PFSK-1 (cell line): ENCODE results near the gene CMTM4.

Experiments used
- POLR2AphosphoS5 ChIP-seq: IDR thresholded peaks from 2 replicates; pipeline ENCODE4 v1.6.1; 2012; ENCODE audit warnings: low read depth, mild to moderate bottlenecking, control low read depth, low read length, moderate library complexity
- REST ChIP-seq, 2 experiments: IDR thresholded peaks; 2 replicates each; pipeline versions ENCODE4 v1.6.1 to v1.8.0; 2011 to 2012; ENCODE audit warnings: low read depth in 2 of 2, low read length in 2 of 2, control low read depth in 1 of 2, inconsistent platforms in 1 of 2, mild to moderate bottlenecking in 1 of 2, moderate library complexity in 1 of 2; ENCODE audit not compliant: insufficient read depth in 1 of 2
- SIN3A ChIP-seq: IDR thresholded peaks from 2 replicates; pipeline ENCODE4 v1.6.1; 2012; ENCODE audit warnings: mild to moderate bottlenecking, low read length, moderate library complexity, borderline replicate concordance; ENCODE audit not compliant: insufficient read depth
- TAF1 ChIP-seq: IDR thresholded peaks from 2 replicates; pipeline ENCODE4 v1.6.1; 2012; ENCODE audit warnings: low read length, control low read depth, borderline replicate concordance; ENCODE audit not compliant: insufficient read depth

- TF ChIP-seq POLR2AphosphoS5 (no peak), TAF1 (no peak), SIN3A (no peak), REST (IDR thresholded peaks at IDR 0.05; ENCODE audit: insufficient read depth in 1 of 2, low read depth in 2 of 2, low read length in 2 of 2) (no peak)
Measured at GRCh38 chr16:66728117-66728787, 31.7 kb upstream of the CMTM4 start.
